H54 (cell line): ENCODE data around the gene LIPT1.
"Not testable (repeated sequence)": the region's sequence is repeated elsewhere in the genome, so short reads cannot be mapped to it uniquely, and the experiment has no call there.

Experiments used
- DNase-seq: peaks from one replicate; pipeline ENCODE4 v3.0.0; 2011; ENCODE audit warnings: low spot score, mixed read lengths; ENCODE audit not compliant: insufficient read length
- FAIRE-seq: peaks from 3 replicates; lab custom pipeline; 2011; peaks lifted over from hg19 to GRCh38; lab: Jason Lieb, UNC
- POLR2A ChIP-seq: IDR thresholded peaks from 2 replicates; pipeline ENCODE4 v1.6.1; 2011; ENCODE audit warnings: low read depth, mild to moderate bottlenecking, low read length

Gene LIPT1

DNA sequence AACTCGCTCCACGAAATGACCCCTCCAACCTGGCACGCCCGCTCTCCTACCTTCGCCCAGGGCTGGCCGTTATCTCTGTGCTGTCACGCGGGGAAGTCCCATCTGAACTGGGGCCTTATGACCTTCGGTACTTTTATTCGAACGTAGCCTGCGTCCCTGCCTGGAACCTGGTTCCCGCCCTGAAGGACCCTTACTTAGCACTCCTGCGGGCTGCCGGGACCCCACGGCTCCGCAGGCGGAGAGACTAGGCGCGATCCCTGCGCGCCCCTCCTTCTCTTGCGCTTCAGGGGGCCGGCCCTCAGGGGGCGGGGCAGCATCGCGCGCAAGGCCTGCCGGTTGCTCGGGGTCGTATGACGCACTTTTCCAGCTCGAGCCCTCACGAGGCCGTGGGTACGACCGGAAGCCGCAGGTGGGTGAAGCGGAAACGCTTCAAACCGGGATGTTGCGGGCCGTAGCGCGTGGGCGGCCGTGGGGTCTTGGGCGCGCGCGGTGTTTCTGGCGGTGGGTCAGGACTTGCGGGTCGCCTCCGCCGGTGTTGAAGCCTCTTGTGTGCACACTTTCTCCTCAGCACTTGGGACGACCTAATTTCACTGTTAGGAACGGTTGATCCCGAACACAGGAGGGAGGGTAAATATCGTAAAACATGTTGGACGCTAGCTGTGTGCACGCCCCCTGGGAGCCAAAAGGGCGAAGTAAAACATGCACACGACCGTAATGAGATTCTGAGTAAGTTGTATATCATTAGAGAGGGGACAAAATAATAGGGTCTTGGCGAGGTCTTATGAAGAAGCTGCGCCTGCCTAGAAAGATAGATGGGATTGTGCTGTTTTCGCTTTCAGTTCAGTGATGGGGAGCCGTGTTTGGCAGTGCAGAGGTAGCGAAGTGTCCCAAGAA is at the start of gene LIPT1, which contains the start of gene TSGA10:
LIPT1 (plus strand) TSS at position 325 of the 894 bp plus-strand sequence. CDS start 6,991 bp downstream, outside the sequence.
TSGA10 (minus strand) TSS at position 300 of the 894 bp plus-strand sequence. CDS start 45,503 bp downstream, outside the sequence.
- TF ChIP-seq POLR2A = peak; percentile 65
- peak; percentile 93 for FAIRE-seq

DNA sequence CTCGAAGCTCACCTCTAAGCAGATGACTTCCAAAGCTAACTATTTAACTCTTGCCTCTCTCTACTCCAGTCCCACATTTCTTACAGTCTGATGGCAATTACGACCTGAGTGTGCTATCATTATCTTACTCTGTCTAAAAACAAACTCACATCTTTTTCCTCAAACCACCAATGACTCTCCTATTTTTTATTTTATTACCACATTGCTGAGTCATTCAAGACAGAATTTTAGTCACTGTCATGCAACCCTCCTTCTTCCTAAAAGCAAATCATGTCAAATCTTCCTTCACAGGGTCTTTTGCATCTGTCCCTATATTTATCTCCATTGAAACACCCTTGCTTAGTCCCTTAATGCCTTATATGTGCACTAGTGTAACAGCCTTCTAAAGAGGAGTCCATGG is 47.9 kb upstream of the LIPT1 start:
- TF ChIP-seq POLR2A = no peak
- FAIRE-seq = no peak
- no peak for DNase-seq

More for the DNA sequence above, at the start of gene LIPT1, which contains the start of gene TSGA10:
- peak; percentile 90 for DNase-seq

DNA sequence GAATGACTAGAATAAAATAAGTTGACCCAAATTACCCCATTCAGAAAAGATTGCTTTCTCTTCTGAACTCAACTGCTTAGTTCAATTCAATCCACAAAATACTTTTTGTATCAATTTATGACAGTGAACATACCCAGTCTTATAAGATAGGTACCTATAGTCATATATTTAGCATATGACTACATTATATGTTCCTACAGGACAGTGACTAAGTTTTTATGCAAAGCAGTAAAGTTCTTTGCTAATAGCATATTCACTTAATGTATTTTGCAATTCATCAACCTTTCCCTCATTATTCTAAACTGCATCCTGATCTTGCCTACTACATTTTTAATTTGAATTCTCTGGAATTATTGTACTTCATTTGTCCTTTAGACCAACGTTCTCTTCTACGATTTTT is 43.5 kb upstream of the LIPT1 start:
- FAIRE-seq (no peak), DNase-seq (no peak)
- TF ChIP-seq POLR2A = no peak

DNA sequence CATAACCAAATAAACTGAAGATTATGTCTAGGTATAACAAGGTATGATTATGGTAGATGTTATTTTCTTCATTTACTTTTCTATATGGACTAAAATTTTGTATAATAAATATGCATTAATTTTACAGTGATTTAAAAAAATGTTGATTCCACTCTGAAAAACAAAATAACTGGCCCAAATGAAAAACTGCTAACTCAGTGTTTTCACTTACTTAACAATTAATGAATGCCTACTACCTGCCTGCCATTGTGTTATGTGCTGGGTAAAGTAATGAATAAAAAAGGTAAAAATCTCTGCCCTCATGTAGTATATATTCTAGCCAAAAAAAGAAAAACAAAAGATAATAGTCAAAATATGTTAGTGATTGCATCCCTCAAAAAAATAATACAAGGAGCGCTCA is 42.8 kb upstream of the LIPT1 start:
- DNase-seq = no peak
- TF ChIP-seq POLR2A = no peak
- no peak for FAIRE-seq

DNA sequence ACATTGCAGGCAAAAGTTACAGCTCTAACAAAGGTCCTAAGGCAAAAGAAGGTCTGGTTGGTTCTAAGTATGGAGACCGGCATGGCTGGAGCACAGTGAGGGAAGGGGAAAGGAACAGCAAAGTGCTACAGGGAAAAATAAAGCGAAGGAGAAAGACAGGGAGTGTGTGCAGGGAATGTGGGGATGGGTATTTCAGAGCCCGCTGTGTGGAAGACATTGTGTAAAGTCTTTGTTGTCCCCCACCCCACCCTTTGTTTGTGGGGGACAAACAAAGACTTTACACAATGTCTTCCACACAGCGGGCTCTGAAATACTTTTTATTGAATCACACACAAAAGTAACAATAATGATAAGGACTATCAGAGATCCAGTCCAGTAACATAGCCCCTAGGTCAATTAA is 42.1 kb upstream of the LIPT1 start:
- no peak for FAIRE-seq
- no peak for DNase-seq
- TF ChIP-seq POLR2A = no peak

DNA sequence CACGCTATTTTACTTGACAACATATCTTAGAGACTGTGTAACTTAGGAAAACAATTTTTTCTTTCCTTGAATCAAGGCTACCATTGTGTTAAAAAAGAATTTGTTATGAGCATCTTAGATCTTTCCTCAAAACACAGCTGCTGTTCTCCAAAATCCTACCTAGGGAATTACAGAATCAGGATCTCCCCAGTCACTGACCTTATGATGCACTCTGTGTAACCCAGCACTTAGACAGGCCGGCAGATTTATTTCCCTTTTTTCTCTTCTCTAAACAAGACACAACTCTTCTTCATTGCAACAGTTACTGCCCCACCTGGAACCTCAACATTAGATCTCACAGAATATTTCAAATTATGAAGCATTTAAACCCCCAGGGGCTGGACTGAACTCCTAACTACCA is 26.8 kb upstream of the LIPT1 start:
- DNase-seq = no peak
- TF ChIP-seq POLR2A = no peak
- FAIRE-seq = no peak

DNA sequence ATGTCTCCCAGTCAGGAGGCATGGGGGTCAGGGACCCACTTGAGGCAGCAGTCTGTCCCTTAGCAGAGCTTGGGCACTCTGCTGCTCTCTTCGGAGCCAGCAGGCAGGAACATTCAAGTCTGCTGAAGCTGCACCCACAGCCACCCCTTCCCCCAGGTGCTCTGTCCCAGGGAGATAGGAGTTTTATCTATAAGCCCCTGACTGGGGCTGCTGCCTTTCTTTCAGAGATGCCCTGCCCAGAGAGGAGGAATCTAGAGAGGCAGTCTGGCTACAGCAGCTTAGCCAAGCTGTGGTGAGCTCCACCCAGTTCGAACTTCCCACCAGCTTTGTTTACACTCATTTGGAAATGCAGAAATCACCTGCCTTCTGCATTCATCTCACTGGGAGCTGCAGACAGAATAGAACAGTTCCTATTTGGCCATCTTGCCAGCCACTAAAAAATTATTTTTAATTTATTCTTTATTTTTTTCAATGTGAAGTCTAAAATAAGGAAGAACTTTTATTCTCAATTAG is 19.7 kb upstream of the LIPT1 start:
- DNase-seq, FAIRE-seq: not testable (repeated sequence)

DNA sequence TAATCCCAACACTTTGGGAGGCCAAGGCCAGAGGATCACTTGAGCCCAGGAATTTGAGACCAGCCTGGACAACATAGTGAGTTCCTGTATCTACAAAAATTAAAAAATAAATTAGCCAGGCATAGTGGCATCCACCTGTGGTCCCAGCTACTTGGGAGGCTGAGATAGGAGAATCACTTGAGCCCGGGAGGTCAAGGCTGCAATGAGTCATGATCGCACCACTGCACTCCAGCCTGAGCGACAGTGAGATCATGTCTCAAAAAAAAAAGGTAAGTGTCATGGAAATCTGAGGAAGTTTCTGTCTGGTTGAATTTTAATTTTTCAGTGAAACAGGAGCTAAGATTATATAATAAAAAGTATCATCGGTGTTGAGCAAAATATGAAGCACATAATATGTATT is 15.8 kb upstream of the LIPT1 start:
- no peak for DNase-seq
- TF ChIP-seq POLR2A = no peak
- FAIRE-seq = no peak

DNA sequence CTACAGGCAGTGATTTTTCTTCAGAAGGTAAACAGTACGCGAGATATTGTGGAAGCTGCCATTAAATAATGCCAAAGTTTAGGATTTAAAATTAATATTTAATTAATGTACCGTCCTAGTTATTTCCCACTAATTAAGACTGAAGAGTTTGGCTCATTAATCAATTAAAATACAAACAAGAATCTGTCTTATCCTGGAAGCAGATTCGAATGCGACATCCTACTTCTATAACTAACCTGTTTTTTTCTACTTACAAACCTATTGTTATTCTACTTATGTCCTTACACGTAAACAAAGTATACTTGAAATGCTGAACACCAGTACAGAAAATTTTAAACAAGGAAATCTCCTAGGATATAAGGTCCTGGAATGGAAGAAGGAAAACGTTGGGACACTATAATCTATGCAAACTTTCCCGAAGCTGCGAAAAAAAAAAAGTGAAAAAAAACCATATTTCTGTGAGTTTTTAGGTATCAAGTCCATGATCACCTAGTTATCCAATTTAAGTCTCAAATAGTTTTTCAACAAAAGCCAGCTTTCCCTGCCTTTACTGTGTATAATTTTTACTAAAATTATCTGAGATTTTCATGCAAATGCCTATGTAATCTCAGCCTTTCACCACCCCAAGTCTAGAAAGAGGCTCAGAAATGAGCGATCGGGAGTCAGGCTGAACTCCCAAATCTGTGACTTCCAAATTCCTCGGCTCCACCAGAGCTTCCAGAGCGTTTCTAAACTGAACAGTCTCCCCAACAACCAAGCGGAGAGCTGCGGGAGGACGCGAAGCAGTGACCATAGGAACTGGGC is 14.5 kb upstream of the LIPT1 start:
- no peak for FAIRE-seq
- DNase-seq = no peak
- TF ChIP-seq POLR2A = no peak

DNA sequence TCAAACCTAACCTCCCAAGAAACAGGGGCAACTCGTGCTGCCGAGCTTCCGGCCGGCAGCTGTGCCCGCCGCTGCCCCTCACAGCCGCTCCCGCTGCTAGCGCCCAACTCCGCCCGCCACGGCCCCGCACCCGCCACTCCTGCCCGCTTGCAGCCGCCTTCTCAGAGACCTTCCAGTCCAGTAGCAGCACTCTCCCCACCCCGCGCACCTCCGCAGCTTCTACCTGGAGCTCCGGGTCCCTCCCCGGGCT is 14.0 kb upstream of the LIPT1 start:
- peak; percentile 75; the same call in 1 of the 2 replicates for TF ChIP-seq POLR2A
- FAIRE-seq (peak; percentile 48), DNase-seq (peak; percentile 57)

DNA sequence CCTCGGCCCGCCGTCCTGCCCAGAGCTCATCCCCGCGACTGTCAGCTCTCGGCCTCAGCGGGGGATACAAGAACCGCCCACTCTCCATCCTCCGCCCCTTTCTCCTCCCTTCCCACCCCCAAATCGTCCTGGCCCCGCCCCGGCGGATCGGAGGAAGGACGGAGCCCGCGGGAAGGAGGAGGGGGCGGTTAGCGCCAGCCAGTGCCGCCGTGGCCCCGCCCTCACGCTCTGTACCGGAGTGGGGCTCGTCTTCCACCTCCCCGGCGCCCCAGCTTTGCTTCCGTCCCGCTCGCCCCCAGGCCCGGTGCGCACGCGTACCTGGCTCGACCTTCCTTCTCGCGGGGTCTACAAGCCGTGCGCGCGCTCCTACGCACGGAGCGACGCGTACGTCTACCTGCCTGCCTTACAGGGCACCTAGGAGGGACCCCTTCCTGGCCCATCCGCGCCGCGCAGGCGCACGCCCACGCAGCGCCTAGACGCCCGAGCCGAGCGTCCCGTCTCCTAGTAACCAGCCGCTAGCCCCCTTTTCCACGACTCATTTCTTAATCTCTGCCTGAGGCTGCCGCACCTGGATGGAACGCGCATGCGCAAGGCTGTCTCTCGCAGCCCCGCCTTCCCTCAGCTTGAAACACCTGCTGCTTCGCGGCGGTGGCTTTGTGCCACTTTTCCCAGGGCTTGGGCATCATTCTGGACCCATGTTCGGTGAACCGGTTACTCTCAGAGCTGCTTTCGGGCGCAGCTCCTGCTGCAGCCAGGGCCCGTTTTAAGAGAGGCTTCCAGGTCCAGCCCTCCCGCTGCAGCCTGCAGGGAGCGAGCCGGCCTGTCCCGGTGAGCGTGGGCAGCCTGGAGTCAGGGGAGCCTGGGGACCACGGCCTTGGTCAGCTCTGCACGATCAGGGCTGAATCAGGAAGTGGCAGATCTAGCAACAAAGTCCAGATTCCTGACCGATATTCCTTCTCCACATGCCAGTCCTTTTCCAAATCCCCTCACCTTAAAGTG is 13.4 kb upstream of the LIPT1 start, which contains the start of gene C2orf15:
C2orf15 (plus strand) TSS at position 598 of the 999 bp plus-strand sequence. CDS start 8,852 bp downstream, outside the sequence.
- peak; percentile 77 for DNase-seq
- no peak; the same call in 1 of the 2 replicates for TF ChIP-seq POLR2A
- FAIRE-seq = peak; percentile 85

DNA sequence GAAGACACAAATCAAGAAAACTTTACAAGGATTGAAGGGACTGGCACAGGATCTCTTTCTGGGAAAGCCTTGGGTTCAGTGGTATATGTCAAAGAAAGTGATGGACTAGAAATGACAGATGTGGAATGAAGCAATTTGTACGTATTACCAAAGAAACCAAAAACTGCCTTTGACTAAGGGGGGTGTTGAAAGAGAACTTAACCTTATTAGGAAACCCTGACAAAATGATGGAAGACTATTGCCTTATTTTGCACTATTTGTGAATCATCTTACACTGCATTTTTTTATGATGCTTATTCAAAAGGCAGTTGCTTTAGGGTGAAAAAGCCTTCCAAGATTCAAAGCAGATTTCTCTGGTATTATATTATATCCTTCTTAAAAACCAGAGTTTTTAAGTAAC is 4.1 kb upstream of the LIPT1 start:
- no peak for FAIRE-seq
- no peak for DNase-seq
- TF ChIP-seq POLR2A = no peak
